ENCODE measurements around the gene CCDC7.

DNA sequence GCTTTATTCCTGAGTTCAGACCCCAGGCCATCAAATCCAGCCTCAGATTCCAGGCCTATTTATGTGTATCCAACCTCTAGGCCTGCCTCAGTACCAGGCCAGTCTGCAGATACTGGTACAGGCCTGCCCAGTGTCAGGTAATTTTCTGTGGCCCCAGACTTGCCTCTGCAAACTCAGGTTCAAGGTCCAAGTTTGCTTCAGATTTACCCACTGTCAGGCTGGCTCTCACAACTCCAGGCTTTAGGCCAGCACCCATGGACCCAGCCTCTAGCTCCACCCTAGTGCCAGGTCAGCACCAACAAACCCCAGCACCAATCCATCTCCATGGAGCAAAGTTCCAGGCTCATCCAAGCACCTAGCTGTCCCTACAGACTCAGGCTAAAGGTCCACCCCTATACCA lies 342.4 kb downstream of the CCDC7 start:
- TF ChIP-seq POLR2A (IDR thresholded peaks at IDR 0.05; ENCODE audit: low read depth, low read length) = no peak
- TF ChIP-seq POLR2AphosphoS5 (IDR thresholded peaks at IDR 0.05; ENCODE audit: low read depth, low read length) = no peak
- no peak for TF ChIP-seq TAF1 (IDR thresholded peaks at IDR 0.05; ENCODE audit: borderline replicate concordance, low read depth, low read length)

Data from GM12892 (cell line).